HepG2 (cell line): ENCODE results near the gene ANK3. TPM values are rescaled to one million over a fixed set of nuclear protein-coding genes. Genes with fewer than 3 reads are reported as not detected.

Source experiments
- ATAC-seq: fragments of 200-7000 bp; cut with Tn5 transposase; 3 replicates; pipeline ENCODE4 v1.9.1; 2020; ENCODE audit warnings: mild to moderate bottlenecking, moderate library complexity
- BruUV-seq: library from RNA; stranded (reverse); fragments of 400-500 nt; replicated peaks from 2 replicates; lab custom pipeline; 2021; lab: Mats Ljungman, UMichigan
- CTCF ChIA-PET: fragments of 300-600 bp; formaldehyde crosslinking; extraction: SDS; loops from one replicate; lab custom pipeline; 2021; ENCODE audit warnings: low total read pairs, inconsistent platforms, low intra/inter-chr PET ratio; lab: Yijun Ruan, JAX
- POLR2A ChIA-PET: fragments of 350-600 bp; sonication (Branson Sonifier 250); formaldehyde crosslinking; loops from one replicate; lab custom pipeline; 2020; ENCODE audit warnings: antibody characterized with exemption, inconsistent platforms; lab: Yijun Ruan, JAX
- DNase-seq: peaks from one replicate; pipeline ENCODE4 v3.0.0-alpha.2; 2015; ENCODE audit warnings: low spot score
- FAIRE-seq: peaks from 3 replicates; lab custom pipeline; 2011; peaks lifted over from hg19 to GRCh38; lab: Jason Lieb, UNC
- H2AFZ ChIP-seq: one replicate; pipeline ENCODE4 v1.6.1; 2011; ENCODE audit warnings: low read length, inconsistent platforms
- H3K27ac ChIP-seq: fragments of 300-600 bp; 3 replicates; pipeline ENCODE4 v1.8.0; 2011; ENCODE audit warnings: mixed run types, mild to moderate bottlenecking, mixed read lengths, low read length, inconsistent platforms; ENCODE audit not compliant: insufficient read depth; ENCODE audit errors: extremely low read length
- H3K27me3 ChIP-seq, 2 experiments: fragments of 200-600 bp in 1 of 2; 2 replicates in 1 of 2; 3 replicates in 1 of 2; pipeline versions ENCODE4 v1.6.0 to v1.8.0; 2011; ENCODE audit warnings: low read length in 2 of 2, mild to moderate bottlenecking in 2 of 2, moderate library complexity in 2 of 2, inconsistent platforms in 1 of 2; ENCODE audit not compliant: insufficient read depth in 2 of 2, control insufficient read depth in 1 of 2
- H3K36me3 ChIP-seq, 2 experiments: fragments of 200-600 bp in 1 of 2; replicated peaks in 1 of 2; 2 replicates in 1 of 2; 3 replicates in 1 of 2; pipeline versions ENCODE4 v1.5.1 to v1.8.0; 2011; ENCODE audit warnings: low read length in 2 of 2, inconsistent platforms in 1 of 2; ENCODE audit not compliant: insufficient read depth in 2 of 2, control insufficient read depth in 1 of 2
- H3K4me1 ChIP-seq: 2 replicates; pipeline ENCODE4 v1.5.1; 2012; ENCODE audit warnings: low read length, inconsistent platforms; ENCODE audit not compliant: insufficient read depth
- H3K4me2 ChIP-seq: 2 replicates; pipeline ENCODE4 v1.6.0; 2011; ENCODE audit warnings: low read depth, low read length, inconsistent platforms
- H3K4me3 ChIP-seq, 3 experiments: fragments of 200-600 bp in 1 of 3; sonication (generic), shearing (Covaris generic) in 1 of 3; replicated peaks in 1 of 3; 2 replicates each; pipeline ENCODE4 v1.5.1; 2011 to 2016; ENCODE audit warnings: low read length in 3 of 3, inconsistent platforms in 2 of 3, low read depth in 2 of 3, mild to moderate bottlenecking in 2 of 3, control low read depth in 1 of 3, mixed read lengths in 1 of 3; ENCODE audit not compliant: insufficient read depth in 1 of 3
- H3K79me2 ChIP-seq: one replicate; pipeline ENCODE4 v1.6.1; 2011; ENCODE audit warnings: low read length, inconsistent platforms; ENCODE audit not compliant: insufficient read depth
- H3K9ac ChIP-seq: 2 replicates; pipeline ENCODE4 v1.6.0; 2011; ENCODE audit warnings: mild to moderate bottlenecking, low read depth, low read length, inconsistent platforms; ENCODE audit not compliant: insufficient read depth
- H3K9me3 ChIP-seq: 2 replicates; pipeline ENCODE4 v1.5.1; 2012; ENCODE audit warnings: mild to moderate bottlenecking, low read length
- H4K20me1 ChIP-seq: 2 replicates; pipeline ENCODE4 v1.6.0; 2011; ENCODE audit warnings: inconsistent platforms, mild to moderate bottlenecking, low read length, moderate library complexity; ENCODE audit not compliant: insufficient read depth
- ATF7 ChIP-seq, 2 experiments: fragments of 450-650 bp in 1 of 2; sonication (generic) in 1 of 2; formaldehyde crosslinking in 1 of 2; IDR thresholded peaks; 2 replicates each; pipeline versions ENCODE4 v1.4.0 to v1.6.1; 2016 to 2020; ENCODE audit warnings: antibody characterized with exemption in 1 of 2, mild to moderate bottlenecking in 1 of 2, missing genetic modification reagents in 1 of 2
- CBFB ChIP-seq: sonication (generic); formaldehyde crosslinking; IDR thresholded peaks from 2 replicates; pipeline ENCODE4 v1.4.0; 2020; ENCODE audit warnings: missing genetic modification reagents
- GZF1 ChIP-seq: sonication (generic); formaldehyde crosslinking; IDR thresholded peaks from 2 replicates; pipeline ENCODE4 v1.5.1; 2020; ENCODE audit warnings: mild to moderate bottlenecking, missing genetic modification reagents
- HCFC1 ChIP-seq: fragments of 150-350 bp; IDR thresholded peaks from 2 replicates; pipeline ENCODE4 v1.6.1; 2014; ENCODE audit warnings: low read depth, low read length
- PRPF4 ChIP-seq: fragments of 200-400 bp; formaldehyde crosslinking; IDR thresholded peaks from 2 replicates; pipeline ENCODE4 v1.6.1; 2016; ENCODE audit warnings: low read length, low read depth; ENCODE audit not compliant: poor library complexity, severe bottlenecking
- SIX4 ChIP-seq: sonication (generic); formaldehyde crosslinking; IDR thresholded peaks from 2 replicates; pipeline ENCODE4 v1.4.0; 2020; ENCODE audit warnings: missing genetic modification reagents
- SMARCE1 ChIP-seq: fragments of 450-650 bp; IDR thresholded peaks from 2 replicates; pipeline ENCODE4 v1.6.1; 2017; ENCODE audit warnings: borderline replicate concordance
- TAF1 ChIP-seq: sonication (generic); formaldehyde crosslinking; IDR thresholded peaks from 2 replicates; pipeline ENCODE4 v1.4.0; 2020; ENCODE audit warnings: missing genetic modification reagents
- TFDP1 ChIP-seq: IDR thresholded peaks from 2 replicates; pipeline ENCODE4 v1.6.1; 2016; ENCODE audit warnings: missing compliant biosample characterization, missing genetic modification reagents, borderline replicate concordance
- TP53 ChIP-seq: sonication (generic); formaldehyde crosslinking; conservative IDR thresholded peaks from 2 replicates; pipeline ENCODE4 v1.4.0; 2020; ENCODE audit warnings: missing genetic modification reagents
- YY1 ChIP-seq: IDR thresholded peaks from 2 replicates; pipeline ENCODE4 v1.6.1; 2011; ENCODE audit warnings: low read length, low read depth, moderate library complexity, mild to moderate bottlenecking; ENCODE audit not compliant: insufficient read depth, insufficient replicate concordance
- ZC3H13 ChIP-seq: sonication (generic); formaldehyde crosslinking; IDR thresholded peaks from 2 replicates; pipeline ENCODE4 v1.8.1; 2023; ENCODE audit warnings: mild to moderate bottlenecking, missing genetic modification reagents, moderate library complexity
- ZFP41 ChIP-seq: sonication (generic); formaldehyde crosslinking; IDR thresholded peaks from 2 replicates; pipeline ENCODE4 v1.4.0; 2020; ENCODE audit warnings: mild to moderate bottlenecking, missing genetic modification reagents, borderline replicate concordance
- ZNF160 ChIP-seq: sonication (generic); formaldehyde crosslinking; IDR thresholded peaks from 2 replicates; pipeline ENCODE4 v1.8.0; 2022; ENCODE audit warnings: mild to moderate bottlenecking, inconsistent platforms, missing genetic modification reagents
- ZNF3 ChIP-seq: IDR thresholded peaks from 2 replicates; pipeline ENCODE4 v1.7.0; 2017; ENCODE audit warnings: inconsistent platforms
- ZNF326 ChIP-seq: sonication (generic); formaldehyde crosslinking; IDR thresholded peaks from 2 replicates; pipeline ENCODE4 v1.4.0; 2020; ENCODE audit warnings: missing genetic modification reagents, borderline replicate concordance
- ZNF431 ChIP-seq: sonication (generic); formaldehyde crosslinking; IDR thresholded peaks from 2 replicates; pipeline ENCODE4 v1.9.0; 2022; ENCODE audit warnings: missing genetic modification reagents, low read depth, mild to moderate bottlenecking, borderline replicate concordance
- ZNF558 ChIP-seq: sonication (generic); formaldehyde crosslinking; IDR thresholded peaks from 2 replicates; pipeline ENCODE4 v1.9.0; 2022; ENCODE audit warnings: mild to moderate bottlenecking, missing genetic modification reagents, borderline replicate concordance
- ZSCAN29 ChIP-seq: sonication (generic); formaldehyde crosslinking; conservative IDR thresholded peaks from 2 replicates; pipeline ENCODE4 v1.4.0; 2020; ENCODE audit warnings: mild to moderate bottlenecking, missing genetic modification reagents
- WGBS: methylation state at CpG from one replicate; pipeline ENCODE4 v1.1.6; 2017; ENCODE audit warnings: low lambda C conversion rate; 5-methylcytosine and 5-hydroxymethylcytosine counted together
- in situ Hi-C: cut with HindIII; loops from 2 replicates; pipeline ENCODE4 v1.10.0; 2017; ENCODE audit warnings: low pct_unique_long_range_greater_than_20kb; ENCODE audit not compliant: extremely low pct_ligation_motif_present
- intact Hi-C: fragments of 100-400 bp; cut with micrococcal nuclease; formaldehyde crosslinking; loops from one replicate; pipeline ENCODE4 v1.10.0; 2022; ENCODE audit not compliant: unreplicated experiment
- polyA plus RNA-seq, 8 experiments: library from polyadenylated mRNA; depleted of rRNA in 3 of 8; stranded (reverse) in 7 of 8; unstranded in 1 of 8; fragments of >200 nt; fragmentation: Illumina TruSeq in 4 of 8; extraction: Trizol in 4 of 8; gene quantifications; 2 replicates each; pipeline versions ENCODE4 v1.2.1 to v1.2.3, GENCODE V29; 2011 to 2016; ENCODE audit warnings: low read depth in 4 of 8, missing spikeins in 1 of 8, mixed read lengths in 1 of 8; ENCODE audit not compliant: insufficient read depth in 1 of 8
- total RNA-seq, 5 experiments: library from RNA; depleted of rRNA; stranded (reverse); fragments of >200 nt; fragmentation: Illumina TruSeq; extraction: Trizol; gene quantifications; 2 replicates each; pipeline ENCODE4 v1.2.3, GENCODE V29; 2016; ENCODE audit warnings: low read depth in 1 of 5
- TF ChIP-seq, protein P1 (sequence below): sonication (generic); formaldehyde crosslinking; IDR thresholded peaks from 2 replicates; pipeline ENCODE4 v1.5.0; 2020; ENCODE audit warnings: missing genetic modification reagents

Gene ANK3
- total and polyA plus RNA-seq, 2 of the 13 experiments (the other 11 are each of a cell fraction or from before 2014, with no cell fraction given), result not detected

DNA sequence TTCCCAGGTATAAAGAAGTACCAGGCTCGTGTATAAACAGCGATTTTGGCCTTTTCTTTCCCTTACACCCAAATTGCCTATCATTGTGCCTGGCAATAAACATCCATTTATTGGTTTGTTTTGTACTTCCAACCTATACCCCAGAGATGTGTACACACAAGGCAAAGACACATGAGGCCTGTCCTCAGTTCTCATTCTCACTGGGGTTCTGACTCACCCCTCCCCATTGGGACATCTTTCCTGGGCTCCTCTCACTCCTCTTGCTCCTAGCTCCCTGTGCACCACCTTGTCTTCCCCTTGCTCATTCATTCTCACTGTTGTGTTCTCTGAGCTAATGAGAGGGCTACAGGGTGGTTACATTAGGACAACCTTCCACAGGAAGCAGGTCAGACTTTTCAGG, 240.7 kb downstream of the ANK3 start:
- WGBS, result 0% methylated on average over 2 of the region's 2 CpGs
- Histone ChIP-seq H3K4me1 (no peaks in the 10 kb centered on the region), H3K79me2 (no peaks in the 10 kb centered on the region), H3K27me3 (no peaks in the 10 kb centered on the region), H3K9me3 (no peaks in the 10 kb centered on the region), H3K4me3 (no peak overlapping the region), H3K36me3 (no peaks in the 10 kb centered on the region), H3K27ac (no peak overlapping the region), H3K4me2 (no peak overlapping the region), H2AFZ (no peak overlapping the region), H4K20me1 (no peaks in the 10 kb centered on the region), H3K9ac (no peak overlapping the region)
- intact Hi-C loops, result no loop called here
- ChIA-PET CTCF (no interaction called here), POLR2A (no interaction called here)
- BruUV-seq, result no TSS peak
- in situ Hi-C loops, result no loop called here
- TF ChIP-seq SMARCE1 (no peak), ATF7 (IDR thresholded peaks at IDR 0.05) (no peak), ATF7 (CRISPR knock-in tag; IDR thresholded peaks at IDR 0.05) (no peak), SIX4 (no peak), ZNF558 (no peak), ZC3H13 (CRISPR knock-in tag) (no peak), ZFP41 (CRISPR knock-in tag) (no peak), ZNF3 (CRISPR knock-in tag) (no peak), ZNF160 (CRISPR knock-in tag) (no peak), CBFB (no peak), GZF1 (CRISPR knock-in tag) (no peak), ZSCAN29 (no peak)
- ATAC-seq, result no peak
- no peak for FAIRE-seq
- no peak for DNase-seq

- no TSS peak for BruUV-seq
- intact Hi-C loops (no loop called here), in situ Hi-C loops (no loop called here)
- CTCF ChIA-PET, result no interaction called here
- Histone ChIP-seq H3K36me3 (no peaks in the 10 kb centered on the region), H2AFZ (no peak overlapping the region), H3K79me2 (no peaks in the 10 kb centered on the region), H3K4me3 (no peak overlapping the region), H3K4me1 (no peaks in the 10 kb centered on the region), H3K9ac (no peak overlapping the region), H3K27me3 (no peaks in the 10 kb centered on the region), H3K27ac (no peak overlapping the region), H3K4me2 (no peak overlapping the region), H3K9me3 (no peaks in the 10 kb centered on the region), H4K20me1 (no peaks in the 10 kb centered on the region)
- FAIRE-seq (no peak), ATAC-seq (no peak), DNase-seq (no peak)
- POLR2A ChIA-PET, result no interaction called here
- TF ChIP-seq YY1, result no peak
- no peak for TF ChIP-seq TFDP1 (CRISPR knock-in tag)
- no peak for TF ChIP-seq HCFC1
- TF ChIP-seq, protein P1, sequence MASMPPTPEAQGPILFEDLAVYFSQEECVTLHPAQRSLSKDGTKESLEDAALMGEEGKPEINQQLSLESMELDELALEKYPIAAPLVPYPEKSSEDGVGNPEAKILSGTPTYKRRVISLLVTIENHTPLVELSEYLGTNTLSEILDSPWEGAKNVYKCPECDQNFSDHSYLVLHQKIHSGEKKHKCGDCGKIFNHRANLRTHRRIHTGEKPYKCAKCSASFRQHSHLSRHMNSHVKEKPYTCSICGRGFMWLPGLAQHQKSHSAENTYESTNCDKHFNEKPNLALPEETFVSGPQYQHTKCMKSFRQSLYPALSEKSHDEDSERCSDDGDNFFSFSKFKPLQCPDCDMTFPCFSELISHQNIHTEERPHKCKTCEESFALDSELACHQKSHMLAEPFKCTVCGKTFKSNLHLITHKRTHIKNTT (CRISPR knock-in tag), result no peak
- TF ChIP-seq PRPF4, result no peak
- TF ChIP-seq TAF1 (CRISPR knock-in tag), result no peak
- TF ChIP-seq ZNF431, result no peak
- no peak for TF ChIP-seq ZNF326
- TF ChIP-seq ZNF3 (CRISPR knock-in tag), result no peak
- TF ChIP-seq TP53 (CRISPR knock-in tag), result no peak
These were observed 241.3 kb downstream of the ANK3 start for GRCh38 chr10:60148266-60148840.
